RCC 7860 (cell line): Measurements from ENCODE around the gene ASPHD2.
A peak's percentile ranks its signal among the peaks of the same experiment; 100 is the strongest.
"Not testable (repeated sequence)": the region's sequence is repeated elsewhere in the genome, so short reads cannot be mapped to it uniquely, and the experiment has no call there.

Experiments used
- DNase-seq: peaks from one replicate; pipeline ENCODE4 v3.0.0-alpha.2; 2015; ENCODE audit warnings: low spot score
- FAIRE-seq: peaks from 2 replicates; lab custom pipeline; 2012; peaks lifted over from hg19 to GRCh38; lab: Jason Lieb, UNC

The ASPHD2 gene, protein sequence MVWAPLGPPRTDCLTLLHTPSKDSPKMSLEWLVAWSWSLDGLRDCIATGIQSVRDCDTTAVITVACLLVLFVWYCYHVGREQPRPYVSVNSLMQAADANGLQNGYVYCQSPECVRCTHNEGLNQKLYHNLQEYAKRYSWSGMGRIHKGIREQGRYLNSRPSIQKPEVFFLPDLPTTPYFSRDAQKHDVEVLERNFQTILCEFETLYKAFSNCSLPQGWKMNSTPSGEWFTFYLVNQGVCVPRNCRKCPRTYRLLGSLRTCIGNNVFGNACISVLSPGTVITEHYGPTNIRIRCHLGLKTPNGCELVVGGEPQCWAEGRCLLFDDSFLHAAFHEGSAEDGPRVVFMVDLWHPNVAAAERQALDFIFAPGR

DNA sequence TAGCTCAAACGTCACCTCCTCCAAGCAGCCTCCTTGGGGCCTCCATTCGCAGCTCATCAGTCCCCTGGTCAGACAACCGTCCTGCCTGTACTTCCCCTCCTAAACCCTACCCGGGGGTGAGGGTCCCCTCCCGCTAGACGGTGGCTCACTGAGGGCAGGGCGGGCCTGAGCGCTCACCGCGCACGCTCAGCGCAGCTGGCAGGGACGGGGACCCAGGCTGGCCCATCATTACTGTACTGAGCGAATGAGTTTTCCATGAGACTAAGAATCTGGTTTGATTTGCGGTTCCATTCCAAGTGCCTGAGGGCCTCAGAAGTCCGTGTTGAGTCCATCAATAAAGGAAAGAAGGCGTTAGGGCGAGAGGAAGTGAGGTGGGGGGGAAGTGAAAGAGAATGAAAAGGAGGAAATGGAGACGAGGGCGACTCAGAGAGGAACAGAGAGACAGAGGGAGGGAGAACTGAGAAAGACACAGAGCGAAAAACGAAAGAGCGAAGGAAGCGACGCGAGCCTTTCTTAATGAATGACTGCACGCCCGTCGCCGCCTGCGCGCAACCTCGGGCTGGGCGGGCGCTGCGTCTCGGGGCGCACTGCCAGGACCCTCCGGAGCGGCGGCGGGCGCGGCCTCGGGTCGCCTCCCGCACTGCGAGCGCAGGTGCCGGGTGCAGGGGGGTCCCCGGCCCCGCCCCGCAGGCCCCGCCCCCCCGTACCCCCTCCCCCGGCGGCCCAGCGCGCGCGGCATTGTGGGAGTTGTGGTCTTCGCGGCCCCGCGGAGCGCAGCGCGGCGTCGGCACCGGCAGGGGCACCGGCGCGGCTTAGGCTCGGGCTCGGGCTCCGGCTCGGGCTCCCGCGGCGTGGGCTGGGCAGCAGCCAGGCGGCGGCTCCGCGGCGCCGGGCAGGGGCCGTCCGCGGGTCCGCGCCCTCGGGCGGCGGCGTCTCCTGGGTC, at the start of gene ASPHD2:
TSS of gene ASPHD2 (plus strand) at position 746 of the 943 bp plus-strand sequence. CDS start 4,356 bp downstream, outside the sequence.
- DNase-seq (peak; percentile 18), FAIRE-seq (no peak)

DNA sequence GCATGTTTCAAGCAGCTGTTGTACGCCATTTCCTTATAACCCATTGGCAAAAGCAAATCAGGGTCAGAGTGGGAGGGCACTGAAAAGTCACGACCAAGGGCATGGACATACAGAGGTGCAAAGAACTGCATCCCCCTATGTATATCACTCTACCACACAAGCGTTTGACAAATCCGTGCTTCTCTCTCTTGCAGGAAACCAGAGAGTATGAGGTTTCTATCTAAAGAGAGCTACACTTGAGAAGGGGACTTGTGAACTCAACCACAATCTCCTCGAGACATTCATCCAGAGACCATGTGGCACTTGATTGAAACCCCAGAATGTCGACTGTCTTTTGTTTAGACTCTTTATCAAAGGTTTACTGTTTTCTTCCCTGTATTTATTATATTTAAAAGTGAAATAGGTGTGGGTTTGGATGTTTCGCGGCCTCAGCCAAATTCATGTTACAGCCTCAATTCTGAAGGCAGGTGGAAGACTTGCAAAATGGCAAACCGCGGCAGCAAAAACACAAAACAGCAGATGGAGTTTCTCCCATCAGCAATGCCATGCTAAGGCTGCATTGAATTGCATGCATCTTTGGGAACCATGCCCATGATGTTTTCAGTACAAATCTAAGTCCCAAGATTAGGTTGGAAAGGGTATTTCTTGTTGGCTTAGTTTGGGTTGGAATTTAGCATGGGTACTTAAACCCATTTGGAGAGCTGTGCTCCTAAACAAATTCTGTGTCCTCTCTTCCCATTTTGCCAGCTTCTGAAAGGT, 48.8 kb upstream of the ASPHD2 start:
- FAIRE-seq = no peak

DNA sequence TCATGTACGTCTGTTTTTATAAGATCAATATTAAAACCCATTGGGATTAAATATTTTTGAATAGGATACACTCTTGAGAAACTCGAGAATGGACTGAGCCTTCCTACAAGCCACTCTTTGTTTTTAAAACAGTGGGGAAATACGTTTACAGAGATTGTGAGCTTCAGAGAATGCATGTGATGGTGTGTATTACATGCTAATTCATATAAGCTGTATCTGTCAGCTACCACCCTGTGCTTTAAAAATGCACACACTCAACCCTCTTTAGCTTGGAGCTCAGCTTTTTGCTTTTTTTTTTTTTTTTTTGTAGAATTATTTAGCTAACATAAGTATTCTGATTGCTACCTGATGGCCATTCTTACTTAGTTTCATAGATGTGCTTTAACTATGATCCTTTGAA, 46.3 kb upstream of the ASPHD2 start:
- no peak for DNase-seq
- no peak for FAIRE-seq

More for the DNA sequence above, 48.8 kb upstream of the ASPHD2 start:
- DNase-seq = no peak

DNA sequence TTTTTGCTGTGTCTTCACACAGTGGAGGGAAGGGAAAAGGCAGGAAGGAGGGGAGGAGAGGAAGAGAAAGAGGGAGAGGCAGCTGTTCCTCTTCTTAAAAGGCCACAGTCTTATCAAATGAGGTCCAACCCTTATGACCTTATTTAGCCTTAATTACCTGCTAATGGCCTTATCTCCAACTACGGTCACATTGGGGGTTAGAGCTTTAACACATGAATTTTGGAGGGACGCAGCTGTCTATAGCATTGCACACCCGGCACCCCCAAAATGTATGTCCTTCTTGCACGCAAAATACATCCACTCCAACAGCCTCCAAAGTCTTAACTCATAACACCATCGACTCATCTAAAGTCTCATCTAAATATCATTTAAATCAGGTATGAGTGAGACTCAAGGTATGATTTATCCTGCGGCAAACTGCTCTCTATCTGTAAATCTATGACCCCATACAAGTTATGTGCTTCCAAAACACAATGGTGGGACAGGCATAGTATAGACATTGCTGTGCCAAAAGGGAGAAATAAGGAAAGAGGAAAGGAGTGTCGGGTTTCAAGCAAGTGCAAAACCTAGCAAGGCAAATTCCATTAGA, 45.0 kb upstream of the ASPHD2 start:
- FAIRE-seq (no peak), DNase-seq (no peak)

DNA sequence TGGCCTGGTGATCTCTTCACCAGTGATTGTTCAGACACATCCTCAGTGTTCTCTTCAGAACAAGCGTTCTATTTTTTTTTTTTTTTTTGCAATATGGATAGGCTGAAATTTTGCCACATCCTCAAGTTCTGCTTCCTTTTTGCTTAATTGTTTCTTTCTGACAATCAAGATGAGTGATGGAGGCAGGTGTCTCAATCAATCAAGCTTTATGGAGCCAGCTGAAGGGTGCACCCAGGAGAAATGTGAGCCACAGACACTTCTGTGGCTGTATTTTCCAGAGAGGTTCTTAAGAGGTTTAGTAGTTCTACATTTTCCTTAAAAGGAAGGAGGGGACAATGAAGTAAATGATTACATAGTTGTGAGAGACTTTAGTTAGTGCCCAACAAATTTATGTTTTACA, 43.9 kb upstream of the ASPHD2 start:
- FAIRE-seq = no peak
- no peak for DNase-seq

DNA sequence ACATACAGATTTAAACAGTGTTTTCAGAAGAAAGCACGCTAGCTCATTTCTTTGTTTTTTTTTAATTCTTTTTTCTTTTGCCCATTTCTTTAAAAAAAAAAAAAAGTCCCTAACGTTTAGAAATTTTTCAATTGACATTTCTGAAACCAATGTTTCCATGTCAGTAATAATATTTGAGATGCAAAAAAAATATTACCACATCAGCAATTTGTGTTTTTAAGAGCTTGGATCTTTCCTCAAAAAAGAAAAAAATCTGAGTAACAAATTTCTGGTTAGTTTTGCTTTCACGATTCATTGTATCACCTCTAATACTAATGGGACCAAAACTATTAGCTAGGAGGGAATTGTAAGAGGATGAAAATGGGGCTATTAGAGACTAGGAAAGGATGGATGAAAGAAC, 39.9 kb upstream of the ASPHD2 start:
- FAIRE-seq (no peak), DNase-seq (no peak)

DNA sequence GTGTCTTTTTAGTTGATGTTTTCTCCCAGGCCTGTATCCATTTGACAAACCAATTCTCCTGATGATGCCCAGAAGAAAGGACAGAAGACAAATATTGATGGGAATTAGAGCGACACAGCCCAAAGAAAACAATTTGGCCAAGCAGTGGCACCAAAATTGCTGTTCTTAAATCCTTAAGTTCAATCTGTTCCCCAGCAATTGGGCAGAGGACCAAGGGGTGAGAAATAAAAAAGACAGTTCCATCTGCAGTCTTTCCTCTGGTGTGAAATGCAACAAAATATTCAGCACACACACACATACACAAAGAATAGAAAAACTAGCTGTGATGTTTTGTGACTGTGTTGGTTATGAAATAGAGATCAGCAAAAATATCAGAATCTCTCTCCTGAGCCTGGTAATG, 38.0 kb upstream of the ASPHD2 start:
- no peak for FAIRE-seq
- no peak for DNase-seq

DNA sequence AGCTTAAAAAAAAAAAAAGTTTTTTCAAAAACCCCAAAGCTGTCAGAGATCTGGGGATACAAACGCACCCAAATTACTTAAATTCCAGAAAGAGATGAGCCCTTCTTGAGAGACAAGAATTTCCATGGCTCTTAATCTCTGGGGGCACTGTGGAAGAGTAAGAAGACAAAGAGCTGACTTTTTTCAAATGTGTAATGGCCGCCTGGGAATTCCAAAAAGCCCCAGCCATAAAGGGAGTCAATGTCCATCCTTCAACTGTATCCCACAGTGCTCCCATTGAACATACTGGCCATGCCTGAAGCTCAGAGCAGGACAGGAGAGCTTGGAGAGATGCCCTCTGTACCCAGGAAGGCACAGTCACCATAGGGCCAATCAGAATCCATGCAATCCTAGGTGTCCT, 37.4 kb upstream of the ASPHD2 start:
- DNase-seq (no peak), FAIRE-seq (no peak)

DNA sequence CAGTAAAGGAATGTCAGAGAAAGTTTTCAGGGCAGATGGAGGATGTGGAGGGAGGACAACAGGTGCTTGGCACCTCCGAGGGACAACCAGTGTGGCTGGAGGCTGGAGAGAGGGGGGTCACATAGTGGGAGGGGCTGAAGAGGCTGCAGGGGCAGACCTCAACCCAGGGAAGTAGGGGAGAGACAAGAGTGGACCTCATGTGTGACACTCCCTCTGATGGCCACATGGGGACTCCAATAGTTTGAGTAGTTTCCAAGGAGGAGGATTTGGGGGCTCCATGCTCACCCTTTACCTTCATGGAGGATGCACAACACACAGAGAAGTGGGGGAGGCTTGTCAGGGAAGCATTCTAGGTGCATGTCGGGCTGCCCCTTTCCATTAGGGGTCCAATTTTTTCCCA, 35.1 kb upstream of the ASPHD2 start:
- DNase-seq = no peak

DNA sequence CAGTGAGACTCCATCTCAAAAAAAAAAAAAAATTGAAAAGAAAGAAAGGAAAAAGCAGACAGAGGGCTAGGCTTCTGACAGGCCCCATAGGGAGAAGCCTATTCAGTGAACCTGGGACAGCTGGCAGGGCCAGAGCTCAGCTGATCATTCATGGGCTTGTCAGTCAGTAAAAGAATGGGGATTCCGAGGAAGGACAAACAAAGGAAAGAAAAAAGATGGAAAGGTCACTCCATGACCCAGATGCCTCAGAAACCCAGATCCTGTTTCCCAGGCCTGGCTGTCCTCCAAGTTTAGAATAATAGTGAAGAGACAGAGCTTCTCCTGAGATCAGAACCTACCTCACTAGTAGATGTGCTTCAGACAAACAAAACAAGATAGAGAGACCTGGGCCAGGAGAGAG, 34.3 kb upstream of the ASPHD2 start:
- FAIRE-seq = no peak
- no peak for DNase-seq

More for the DNA sequence above, 35.1 kb upstream of the ASPHD2 start:
- FAIRE-seq = no peak

DNA sequence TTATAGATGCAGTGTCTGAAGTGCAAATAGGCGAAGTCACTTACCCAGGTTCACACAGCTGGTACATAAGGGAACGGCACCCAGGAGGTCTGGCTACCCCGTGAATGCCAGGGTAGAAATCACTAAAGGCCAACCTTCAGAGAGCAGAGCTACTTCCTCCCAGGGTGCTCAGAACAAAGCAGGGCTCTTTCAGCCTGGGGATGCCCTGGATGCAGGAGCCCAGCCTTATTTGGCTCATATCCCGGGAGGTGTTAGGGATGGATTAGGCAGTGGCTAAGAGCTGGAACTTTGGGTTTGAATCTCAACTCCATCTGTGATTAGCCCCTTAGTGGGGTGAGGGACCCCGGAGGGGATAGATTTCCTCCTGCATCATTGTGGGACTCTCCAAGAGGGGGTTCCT, 33.1 kb upstream of the ASPHD2 start:
- DNase-seq (no peak), FAIRE-seq (no peak)

DNA sequence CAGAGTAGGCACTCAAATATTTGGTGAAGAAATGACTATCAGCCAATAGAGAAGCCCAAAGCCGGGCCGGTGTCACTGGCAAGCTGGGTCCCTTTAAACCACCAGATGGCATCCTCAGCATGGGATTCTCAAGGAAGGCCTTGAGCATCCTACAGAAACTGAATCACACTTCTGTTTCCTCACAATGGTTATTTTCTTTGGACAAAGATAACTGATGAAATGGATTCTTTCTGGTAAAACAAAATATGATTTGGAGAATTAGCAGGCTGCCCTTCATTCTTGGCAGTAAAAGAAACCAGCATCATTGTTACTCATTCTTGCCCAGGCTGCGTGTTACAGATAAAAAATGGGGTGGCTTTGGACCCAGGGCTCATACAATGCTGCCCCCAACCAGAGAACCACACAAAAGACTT, 30.3 kb upstream of the ASPHD2 start:
- DNase-seq = peak; percentile 43
- peak; percentile 43 for FAIRE-seq

DNA sequence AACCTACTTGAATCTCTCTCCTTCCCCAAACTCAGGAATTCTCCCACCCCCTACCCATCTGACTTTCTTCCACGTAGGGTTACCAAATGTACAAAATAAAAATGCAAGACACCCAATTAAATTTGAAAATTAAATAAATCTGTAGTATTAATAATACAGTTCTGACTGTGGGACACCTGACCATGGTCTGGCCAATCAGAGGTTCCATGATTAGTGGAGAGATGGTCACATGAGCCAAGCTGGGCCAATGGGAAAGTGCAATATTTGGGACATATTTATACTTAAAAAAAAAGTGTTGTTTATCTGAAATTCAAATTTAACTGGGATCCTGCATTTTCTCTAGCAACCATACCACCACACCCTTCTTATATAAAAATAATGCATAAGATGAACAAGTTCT, 29.8 kb upstream of the ASPHD2 start:
- FAIRE-seq (no peak), DNase-seq (no peak)

DNA sequence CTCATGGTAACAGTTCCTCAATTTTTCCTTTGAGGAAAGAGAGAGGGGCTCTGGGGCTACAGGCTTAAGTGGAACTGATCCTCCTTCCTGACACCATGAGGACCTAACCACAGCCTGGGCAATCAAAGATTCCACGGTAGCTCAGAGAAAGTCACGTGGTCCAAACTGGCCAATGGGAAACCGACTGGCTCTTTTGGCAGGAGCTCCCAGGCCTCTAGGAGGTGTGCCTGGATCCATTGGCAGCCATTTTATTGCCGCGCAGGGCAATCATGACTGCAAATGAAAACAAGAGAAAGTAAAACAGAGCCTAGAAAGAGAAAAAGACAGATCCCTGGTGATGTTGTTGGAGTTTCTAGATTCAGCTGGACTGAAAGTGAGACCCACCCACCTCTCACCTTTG, 27.3 kb upstream of the ASPHD2 start:
- DNase-seq = no peak

DNA sequence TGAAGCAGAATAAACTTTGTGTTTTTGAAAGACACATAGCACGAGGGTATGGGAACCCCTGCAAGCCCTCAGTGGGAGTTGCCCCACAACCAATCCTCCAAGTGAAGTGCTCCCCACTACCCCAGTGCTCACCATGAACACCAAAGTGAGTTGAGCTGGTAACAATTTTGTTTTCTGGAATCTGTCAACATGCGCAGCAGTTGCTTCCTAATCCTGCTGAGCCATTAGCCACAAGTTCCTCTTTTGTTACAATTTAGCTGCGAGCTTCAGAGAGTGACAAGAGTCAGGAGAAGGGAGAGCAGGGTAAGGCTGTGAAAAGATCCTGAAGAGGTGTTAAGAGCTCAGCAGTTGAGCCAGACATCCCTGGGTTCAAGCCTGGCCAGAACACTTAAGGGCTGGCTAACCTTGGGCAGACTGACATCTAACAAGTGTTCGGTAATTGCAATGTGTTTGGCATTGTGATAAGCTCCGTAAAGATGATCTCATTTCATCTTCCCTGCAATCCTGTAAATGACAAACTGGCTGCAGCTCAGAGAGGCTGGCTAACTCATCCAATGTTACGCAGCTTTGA, 24.1 kb upstream of the ASPHD2 start:
- DNase-seq (no peak), FAIRE-seq (no peak)

More for the DNA sequence above, 27.3 kb upstream of the ASPHD2 start:
- no peak for FAIRE-seq

DNA sequence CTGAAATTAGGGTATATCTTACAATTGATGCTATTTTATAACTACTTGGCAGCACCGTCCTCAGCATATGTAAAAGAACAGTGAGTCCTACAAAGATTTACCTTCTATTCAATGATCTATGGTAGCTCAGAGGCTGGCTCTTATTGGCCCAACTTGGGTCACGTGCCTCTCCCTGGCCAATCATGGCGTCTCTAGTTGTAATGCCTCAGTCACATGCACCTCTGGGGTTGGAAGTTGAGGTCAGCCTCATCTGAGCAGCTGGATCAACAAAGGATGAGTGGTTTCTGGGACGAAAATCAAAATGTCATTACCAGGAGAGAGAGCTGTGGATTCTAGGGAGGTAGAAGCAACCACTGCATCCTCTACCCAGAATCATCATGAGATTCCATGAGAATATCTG, 22.9 kb upstream of the ASPHD2 start:
- FAIRE-seq = no peak
- no peak for DNase-seq

DNA sequence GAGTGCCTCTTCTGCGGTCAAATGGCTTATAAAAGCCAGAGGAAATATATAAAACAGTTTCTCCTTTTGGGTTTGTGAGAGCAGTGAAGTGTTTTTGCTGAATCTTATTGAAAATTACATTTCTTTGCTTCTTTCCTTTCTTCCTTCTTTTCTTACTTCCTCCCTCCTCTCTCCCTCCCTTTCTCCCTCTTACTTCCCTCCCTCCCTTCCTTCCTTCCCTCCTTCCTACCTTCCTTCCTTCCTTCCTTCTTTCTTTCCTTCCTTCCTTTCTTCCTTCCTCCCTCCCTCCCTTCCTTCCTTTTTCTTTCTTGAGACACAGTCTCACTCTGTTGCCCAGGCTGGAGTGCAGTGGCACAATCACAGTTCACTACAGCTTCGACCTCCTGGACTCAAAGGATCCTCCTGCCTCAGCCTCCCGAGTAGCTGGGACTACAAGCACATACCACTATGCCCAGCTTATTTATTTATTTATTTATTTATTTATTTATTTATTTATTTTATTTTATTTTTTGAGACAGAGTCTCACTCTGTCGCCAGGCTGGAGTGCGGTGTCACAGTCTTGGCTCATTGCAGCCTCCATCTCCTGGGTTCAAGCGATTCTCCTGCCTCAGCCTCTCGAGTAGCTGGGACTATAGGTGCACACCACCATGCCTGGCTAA, 20.4 kb upstream of the ASPHD2 start:
- not testable (repeated sequence) for FAIRE-seq, DNase-seq

DNA sequence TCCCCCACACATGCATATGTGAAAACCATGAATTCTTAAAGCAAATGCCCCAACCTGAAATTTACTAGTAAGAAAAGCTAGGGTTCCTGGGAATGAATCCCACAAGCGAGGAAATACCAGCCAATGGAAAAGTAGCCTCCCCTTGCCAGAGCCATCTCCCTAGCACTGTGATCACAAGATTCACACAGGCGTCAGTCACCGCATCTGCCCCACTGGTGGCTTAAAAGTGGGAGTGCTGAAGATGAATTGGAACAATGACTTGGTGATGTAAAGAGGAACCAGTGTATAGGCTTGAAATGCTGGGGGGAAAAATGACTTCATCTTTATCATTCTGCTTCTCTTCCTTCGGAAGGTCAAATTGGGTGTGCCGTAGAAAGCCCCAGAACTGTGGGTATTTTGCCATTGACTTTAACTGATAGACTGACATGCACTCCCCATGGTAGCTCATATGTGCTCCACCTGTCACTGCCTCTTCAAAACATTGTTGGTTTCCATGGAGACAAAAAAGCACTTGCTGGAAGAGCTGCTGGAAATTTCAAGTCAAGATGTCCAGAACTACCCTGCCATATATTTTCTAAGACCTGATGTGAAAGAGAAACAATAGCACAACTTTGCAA, 19.2 kb upstream of the ASPHD2 start:
- FAIRE-seq (no peak), DNase-seq (no peak)

DNA sequence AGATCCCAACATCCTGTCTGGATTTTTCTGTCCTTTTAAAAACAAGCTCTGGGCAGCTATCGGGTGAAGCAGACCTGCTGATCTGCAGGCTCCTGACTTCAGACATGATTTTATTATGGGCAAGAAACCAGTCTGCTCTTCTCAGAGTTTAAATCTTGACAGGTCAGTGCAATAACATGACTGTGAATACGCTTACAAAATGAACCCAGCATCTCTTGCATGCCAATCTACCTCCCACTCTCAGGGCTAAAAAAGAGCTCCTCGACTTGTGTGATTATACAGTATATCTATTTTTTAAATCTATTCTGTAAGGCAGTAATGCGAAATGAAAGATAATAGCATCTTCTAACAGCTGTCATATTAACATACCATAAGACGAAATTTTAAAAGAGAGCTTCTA, 18.7 kb upstream of the ASPHD2 start:
- FAIRE-seq (no peak), DNase-seq (no peak)
